NCI-H748 (cell line): ENCODE measurements around the gene GNAQ.
"Not testable (repeated sequence)": the region's sequence is repeated elsewhere in the genome, so short reads cannot be mapped to it uniquely, and the experiment has no call there.

ENCODE experiments used
- DNase-seq: peaks from one replicate; lab custom pipeline; 2025; ENCODE audit not compliant: unreplicated experiment; lab: John Stamatoyannopoulos, UW

Gene GNAQ

DNA sequence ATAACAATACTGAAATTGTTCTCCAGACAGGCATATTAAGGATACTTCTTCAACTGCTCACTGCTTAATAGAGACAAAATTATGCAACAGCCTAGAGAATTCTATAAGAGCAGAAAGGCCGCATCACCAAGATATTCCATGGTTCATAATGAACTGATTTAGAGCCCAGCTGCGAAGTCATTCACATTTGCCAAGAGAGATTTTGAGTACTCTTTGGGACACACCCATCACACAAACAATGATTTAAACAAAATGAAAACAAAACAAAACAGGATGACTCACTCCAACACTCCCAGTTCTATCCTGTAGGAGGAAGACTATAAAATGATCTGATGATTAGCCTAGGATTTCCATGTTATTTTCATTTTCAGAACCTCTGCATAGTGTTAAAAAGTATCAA, 237.8 kb downstream of the GNAQ start:
- DNase-seq: peak; percentile 87

DNA sequence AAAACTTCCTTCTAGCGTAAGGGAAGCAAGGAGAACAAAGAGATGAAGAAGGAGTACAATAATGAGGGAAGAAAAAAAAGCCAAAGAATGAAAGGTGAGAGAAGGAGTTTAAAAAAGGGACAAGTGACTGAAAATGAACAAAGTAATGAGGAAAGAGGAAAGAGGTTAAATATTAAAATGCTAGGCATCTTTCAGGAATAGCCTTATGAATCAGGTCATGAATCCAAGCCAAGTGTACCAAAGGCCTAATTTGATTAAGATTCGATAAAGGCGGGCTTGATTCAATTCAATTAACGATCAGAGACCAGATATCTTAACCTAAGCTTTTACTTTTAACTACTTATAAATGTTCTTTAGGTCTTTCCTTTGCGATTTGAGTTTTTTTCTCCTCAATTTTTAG, 241.7 kb downstream of the GNAQ start:
- DNase-seq: no peak

DNA sequence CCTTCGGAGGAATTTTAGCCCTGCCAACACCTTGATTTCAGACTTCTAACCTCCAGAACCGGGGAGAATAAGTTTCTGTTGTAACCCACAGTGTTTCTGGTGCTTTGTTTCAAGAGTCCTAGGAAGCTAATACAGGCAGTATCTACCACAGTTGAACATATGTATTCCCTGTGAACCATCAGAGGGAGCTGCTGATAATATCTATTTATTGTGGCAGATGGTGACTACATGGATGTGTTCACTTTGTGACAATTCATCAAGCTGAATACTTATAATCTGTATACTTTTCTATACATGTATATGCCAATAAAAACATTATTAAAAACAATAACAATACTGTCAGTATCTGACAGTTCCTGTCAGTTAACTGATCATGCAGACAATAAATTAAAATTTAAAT, 246.3 kb downstream of the GNAQ start:
- no peak for DNase-seq

DNA sequence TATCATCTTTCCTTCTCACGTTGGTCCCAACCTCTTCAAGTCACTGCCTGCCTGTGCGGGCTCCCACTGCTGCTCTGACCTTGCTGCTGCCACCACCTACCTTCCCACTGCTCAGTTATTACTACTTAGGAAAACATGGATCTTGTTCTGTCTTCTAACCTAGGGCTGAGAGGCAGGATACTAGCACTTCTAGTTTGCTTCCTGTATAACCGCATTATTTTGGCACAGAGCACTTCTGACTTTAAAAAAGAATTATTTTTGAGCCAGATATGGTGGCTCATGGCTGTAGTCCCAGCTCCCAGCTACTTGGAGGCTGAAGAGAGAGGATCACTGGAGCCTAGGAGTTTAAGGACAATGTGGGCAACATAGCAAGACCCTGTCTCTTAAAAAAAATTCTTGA, 248.1 kb downstream of the GNAQ start:
- DNase-seq: no peak

DNA sequence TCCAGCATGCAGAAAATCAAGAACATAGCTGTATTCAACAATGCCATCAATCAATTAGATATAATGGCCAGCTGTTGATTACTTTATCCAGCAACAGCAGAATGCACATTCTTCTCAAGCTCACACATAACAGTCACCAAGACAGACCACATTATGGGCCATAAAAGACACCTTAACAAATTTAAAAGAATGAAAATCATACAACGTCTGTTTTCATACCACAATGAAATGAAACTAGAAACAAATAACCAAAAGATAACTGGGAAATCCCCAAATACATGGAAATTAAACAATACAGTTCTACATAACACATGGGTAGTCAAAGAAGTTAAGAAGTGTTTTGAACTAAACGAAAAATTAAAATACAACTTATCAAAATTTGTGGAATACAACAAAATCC, 252.6 kb downstream of the GNAQ start:
- no peak for DNase-seq

DNA sequence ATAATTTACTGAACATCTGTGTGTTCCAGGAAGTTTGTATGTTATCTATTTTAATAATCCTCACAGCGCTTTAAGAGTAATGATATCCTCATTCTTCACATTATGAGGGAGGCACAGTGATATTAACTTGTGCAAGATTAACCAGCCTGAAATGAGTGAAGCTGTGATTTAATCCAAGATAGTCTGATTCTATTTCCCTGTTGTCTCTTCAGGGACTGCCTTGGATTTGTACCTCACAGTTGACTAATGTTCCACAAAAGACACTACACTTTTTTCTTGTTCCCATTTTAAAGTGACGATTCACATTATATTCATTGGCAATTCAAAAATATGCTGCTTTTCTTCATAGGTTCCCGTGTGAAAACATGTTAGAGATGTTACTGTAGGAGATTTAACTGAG, 258.2 kb downstream of the GNAQ start:
- no peak for DNase-seq

DNA sequence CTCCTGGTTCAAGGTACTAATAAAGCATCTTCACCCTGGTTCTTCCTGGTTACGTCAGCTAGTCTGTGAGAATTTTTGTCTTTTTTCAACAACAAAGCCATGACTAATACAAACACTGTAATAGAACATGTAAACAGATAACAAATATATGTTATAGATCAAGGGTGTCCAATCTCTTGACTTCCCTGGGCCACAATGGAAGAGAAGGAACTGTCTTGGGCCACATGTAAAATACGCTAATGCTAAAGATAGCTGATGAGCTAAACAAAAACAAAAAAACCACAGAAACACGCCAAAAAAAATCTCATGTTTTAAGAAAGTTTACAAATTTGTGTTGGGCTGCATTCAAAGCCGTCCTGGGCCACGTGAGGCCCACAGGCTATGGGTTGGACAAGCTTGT, 259.0 kb downstream of the GNAQ start:
- DNase-seq: no peak

DNA sequence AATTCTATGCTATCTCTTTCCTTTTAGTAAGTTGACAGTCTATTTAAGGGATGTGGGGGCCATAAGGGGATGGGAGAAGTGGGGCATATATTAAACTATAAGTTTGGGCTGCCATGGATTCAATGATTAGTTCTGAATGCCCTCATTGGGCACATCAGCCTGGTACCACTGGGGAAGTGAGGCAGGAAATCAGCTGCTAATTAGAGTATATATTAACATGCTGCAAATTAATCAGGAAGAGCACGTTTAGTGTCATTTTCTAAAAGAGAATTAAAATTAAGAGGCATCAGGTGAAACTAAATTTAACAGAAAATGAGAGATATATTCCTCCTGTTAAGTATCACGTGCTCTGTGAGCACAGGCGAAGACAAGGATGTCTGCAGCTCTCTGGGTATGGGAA, 260.4 kb downstream of the GNAQ start:
- DNase-seq: no peak

DNA sequence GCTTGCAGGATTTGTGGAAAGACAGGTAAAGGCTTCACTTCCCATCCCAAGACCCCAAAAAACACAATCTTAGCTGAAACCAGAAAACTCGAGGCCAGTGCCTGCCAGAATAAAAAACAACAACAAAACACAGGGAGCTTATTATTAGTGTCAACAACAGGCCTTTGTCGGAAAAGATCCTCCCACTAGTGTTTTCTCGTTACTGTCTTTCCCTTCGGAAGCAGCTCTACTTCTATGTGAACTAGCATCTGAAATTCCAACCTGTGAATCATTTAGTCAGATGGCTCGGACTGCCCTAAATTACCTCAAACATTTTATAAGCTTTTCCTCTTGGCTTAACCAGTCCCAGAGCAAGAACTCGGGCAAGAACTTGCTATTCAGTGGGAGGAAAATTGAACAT, 261.3 kb downstream of the GNAQ start:
- DNase-seq: no peak

DNA sequence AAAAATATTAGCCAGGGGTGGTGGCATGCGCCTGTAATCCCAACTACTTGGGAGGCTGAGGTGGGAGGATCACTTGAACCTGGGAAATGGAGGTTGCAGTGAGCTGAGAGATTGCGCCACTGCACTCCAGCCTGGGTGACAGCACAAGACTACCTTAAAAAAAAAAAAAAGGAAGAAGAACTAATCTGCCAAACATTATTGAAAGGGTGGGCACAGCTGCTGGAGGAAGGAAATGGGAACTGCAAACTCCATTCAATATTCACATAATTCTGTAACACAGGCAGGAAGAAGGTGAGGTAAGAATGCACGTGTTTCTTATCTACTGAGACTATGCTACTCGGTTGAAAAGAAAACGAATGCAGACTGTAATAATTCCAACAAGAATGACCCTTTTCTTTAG, 262.4 kb downstream of the GNAQ start:
- DNase-seq: no peak

DNA sequence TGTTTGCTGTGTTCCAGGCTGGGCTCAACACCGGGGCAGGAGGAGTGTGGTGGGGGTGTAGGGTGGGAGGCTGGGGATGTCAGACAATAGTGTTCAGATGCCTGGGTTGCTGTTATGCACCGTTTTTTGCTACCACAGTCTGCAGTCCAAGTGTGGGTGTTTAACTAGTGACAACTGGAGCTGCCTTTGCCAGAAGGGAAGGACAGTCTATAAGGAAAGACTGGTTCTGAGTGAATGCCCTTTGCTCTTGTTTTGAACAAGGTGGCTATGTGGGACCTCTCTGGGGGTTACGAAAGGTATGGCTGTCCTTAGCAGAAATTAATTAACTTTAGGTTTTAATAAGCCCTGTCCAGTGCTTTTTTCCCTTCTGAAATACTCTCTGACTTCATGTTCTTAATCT, 265.0 kb downstream of the GNAQ start:
- no peak for DNase-seq

DNA sequence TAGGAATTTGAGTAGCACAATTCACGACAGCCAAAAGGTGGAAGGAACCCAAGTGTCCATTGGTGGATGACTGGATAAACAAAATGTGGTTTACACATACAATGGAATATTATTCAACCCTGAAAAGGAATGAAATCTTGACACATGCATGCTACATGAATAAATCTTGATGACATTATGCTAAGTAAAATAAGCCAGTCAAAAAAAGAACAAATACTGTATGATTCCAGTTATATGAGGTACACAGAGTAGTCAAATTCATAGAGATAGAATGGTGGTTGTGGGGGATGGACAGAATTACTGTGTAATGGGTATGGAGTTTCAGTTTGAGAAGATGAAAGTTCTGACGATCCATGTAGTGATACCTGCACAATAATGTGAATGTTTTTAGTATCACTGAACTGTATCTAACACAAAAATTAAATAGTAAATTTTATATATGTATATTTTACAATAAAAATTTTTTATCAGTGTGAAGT, 265.8 kb downstream of the GNAQ start:
- DNase-seq: no peak

DNA sequence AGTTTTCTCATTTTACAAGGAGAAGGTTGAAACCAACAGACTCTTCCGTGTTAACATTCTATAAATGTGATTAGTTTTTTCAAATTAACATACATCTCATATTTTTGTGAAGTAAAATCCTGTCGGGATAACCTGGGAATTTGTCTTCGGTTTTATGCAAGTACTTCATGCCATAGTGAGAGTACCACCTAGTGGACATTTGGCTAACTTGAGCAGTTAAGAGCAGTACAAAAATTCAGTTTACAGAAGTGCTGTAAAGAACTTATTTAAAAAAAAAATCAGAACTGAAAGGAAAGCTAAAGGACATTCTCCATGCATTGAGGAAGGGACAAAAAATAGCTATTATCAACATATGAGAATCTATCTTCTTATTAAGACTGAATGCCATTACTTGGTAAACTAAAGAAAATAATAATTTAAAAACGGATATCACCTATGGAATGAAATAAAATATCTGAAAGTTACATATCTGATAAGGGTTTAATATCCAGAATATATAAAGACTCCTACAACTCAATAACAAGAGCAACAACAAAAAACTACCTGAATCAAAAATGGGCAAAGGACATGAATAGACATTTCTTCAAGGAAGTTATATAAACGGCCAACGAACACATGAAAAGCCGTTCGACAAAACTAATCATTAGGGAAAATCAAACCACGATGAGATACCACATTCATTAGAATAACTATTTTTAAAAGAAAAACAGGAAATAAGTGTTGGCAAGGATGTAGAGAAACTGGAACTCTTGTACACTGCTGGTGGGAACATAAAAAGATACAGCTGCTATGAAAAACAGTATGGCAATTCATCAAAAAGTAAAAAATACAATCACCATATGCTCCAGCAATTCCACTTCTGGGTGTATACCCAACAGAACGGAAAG, 266.5 kb downstream of the GNAQ start:
- DNase-seq: peak; percentile 43

DNA sequence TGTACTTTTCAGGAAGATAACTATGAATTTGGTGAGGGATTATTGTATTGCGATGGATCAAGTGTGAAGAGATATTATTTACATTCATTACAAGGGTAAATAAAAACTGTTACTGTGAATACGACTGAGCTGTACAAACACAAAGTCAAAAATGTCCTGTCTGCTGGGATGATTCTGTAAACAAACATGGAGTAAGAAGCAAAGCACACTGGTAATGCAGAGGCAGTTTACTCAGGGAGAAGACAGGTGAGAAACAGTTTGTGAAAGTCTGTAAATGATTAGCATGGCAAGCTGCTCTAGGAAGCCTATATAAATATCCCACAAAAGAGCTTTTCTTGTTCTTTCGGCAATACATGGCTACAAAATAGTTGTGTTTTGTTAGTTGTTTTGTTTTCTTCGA, 268.0 kb downstream of the GNAQ start:
- peak; percentile 29 for DNase-seq

DNA sequence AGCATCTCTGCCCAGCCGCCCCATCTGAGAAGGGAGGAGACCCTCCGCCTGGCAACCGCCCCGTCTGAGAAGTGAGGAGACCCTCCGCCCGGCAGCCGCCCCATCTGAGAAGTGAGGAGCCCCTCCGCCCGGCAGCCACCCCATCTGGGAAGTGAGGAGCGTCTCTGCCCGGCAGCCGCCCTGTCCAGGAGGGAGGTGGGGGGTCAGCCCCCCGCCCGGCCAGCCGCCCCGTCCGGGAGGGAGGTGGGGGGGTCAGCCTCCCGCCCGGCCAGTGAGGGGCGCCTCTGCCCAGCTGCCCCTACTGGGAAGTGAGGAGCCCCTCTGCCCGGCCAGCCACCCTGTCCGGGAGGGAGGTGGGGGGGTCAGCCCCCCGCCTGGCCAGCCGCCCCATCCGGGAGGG, 270.7 kb downstream of the GNAQ start:
- not testable (repeated sequence) for DNase-seq

DNA sequence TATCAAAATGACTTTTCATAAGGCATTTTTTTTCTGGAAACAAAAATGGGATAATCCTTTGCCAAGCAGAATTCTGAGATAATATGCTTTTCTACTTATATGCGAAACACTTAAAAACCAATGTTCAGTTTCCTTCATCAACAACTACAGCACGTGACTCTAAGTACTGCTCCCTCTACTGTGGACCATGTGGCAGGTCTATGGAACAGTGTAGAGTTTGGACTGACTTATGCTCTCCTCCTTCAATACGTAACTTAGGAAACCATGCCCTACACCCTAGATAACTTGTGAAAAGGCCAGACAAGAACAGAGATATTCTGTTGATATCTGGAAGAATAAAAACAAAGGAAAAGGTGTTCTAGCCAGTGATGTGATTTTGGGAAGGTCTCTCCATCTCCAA, 272.2 kb downstream of the GNAQ start:
- DNase-seq: no peak

DNA sequence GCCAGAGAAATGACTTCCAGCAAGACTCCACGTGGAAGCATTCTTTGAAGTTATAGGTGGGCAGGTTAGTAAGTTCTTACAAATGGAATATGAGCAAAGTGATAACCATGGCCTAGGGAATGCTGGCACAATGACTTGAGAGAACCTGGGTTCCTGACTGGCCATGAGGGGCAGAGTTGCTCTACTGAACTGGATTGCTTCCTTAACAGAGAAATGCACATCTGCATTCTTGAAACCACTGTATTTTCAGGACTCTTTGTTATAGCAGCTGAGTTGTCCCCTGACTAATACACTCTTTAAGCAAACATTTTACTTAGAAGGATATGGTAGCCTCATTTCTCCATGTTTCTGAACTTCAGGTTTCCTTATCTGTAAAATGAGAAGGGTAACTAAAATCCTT, 275.2 kb downstream of the GNAQ start:
- DNase-seq: peak; percentile 11

DNA sequence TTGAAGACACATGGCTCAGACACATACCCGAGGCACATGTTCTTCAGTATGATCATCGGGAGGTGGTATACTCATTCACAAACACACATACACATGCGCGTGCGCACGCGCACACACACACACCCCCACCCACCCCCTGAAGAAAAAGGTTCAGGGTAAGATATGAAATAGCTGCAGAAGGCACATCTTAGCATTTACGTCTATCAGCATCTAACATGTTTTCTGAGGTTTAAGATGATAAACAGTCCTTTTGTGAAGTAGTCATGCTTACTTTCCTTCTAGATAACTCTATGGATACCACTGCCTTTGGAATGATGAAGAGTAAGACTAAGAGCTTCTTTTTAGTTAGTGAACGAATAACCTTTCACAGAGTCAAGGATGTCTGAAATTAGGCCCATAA, 278.4 kb downstream of the GNAQ start:
- DNase-seq: no peak

DNA sequence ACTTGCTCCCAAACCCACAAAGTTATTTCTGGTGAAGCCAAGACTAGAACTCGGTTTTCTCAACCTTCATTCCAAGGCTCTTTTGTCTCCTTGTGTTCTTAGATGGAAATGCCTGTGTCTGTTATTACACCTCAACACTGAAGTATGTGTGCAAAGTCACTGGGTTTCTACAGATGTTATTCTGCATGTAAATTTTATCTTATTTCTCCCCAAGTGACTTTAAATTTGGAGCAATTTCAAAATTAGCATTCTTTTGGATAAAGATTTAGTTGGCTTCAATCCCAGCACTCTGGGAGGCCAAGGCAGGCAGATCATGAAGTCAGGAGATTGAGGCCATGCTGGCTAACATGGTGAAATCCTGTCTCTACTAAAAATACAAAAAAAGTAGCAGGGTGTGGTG, 279.1 kb downstream of the GNAQ start:
- no peak for DNase-seq

DNA sequence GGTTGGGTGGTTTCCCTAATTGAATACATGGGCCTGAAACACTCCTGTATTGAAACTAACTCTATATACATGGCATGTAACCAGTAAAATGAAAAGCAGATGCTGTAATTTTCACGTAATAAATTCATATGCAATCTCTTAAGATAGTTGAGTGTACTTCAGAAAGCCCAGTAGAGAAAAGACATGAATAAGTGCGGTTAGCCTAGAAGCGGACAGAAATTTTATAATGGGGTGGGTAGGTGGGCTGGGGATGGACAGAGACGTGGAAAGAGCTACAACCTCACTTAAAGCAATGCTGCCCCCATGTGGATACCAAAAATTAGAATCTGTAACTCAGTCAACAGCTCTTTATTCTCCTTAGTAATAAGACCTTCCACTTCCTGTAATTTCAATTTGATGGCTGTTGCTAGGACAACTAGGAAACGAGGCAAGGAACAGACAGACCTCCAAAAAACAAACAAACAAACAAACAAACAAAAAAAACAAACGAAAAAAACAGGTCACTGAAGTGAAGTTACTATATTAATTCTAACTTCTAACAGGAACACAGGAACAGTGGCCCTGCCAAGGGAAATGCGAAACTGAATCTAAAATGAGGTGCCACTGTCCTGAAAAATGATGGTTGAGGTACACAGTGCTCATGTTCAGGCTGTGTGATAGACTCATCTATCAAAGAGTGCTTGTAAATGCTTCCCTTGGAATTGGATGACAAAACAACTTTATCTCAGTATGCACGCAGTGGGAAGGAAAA, 280.1 kb downstream of the GNAQ start:
- DNase-seq: peak; percentile 83

DNA sequence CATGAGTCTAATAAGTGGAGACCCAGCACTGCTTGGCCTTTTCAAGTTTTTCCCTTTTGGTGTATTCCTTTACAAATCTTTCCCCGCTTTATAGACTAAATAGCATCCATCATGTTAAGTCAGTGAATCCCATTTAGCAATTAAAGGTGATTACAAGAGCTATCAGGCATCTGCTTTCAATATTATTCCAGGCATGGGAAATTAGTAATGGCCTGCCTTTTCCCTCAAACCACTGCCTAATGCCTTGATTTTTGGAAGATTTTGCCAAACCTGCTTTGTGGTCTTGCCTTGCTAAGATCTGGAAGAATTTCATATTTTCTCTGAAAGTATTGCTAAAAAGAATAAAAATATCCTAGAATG, 280.6 kb downstream of the GNAQ start:
- no peak for DNase-seq

DNA sequence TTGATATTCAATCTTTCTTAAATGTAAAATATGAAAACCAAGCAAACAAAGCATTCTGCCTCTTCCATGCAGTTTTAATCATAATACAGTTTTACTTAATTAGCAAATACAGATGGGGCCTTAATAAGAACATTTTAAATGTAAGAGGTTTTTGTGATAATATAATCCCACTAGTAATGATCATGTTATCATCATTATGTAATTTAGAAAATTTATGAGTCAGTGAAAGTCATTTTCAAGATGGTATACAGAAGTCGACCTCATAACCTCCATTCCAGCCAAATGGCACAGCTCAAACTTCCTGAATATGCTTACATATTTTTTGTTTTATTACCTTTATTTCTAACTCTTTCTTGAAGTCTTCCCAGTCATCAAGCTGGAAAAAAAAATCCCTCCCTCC, 281.3 kb downstream of the GNAQ start:
- DNase-seq: no peak
